ENCODE data around the gene ITGBL1. TPM values are rescaled to one million over a fixed set of nuclear protein-coding genes. Genes with fewer than 3 reads are reported as not detected.

The ITGBL1 gene
- polyA plus RNA-seq, 3 donors, result not detected

DNA sequence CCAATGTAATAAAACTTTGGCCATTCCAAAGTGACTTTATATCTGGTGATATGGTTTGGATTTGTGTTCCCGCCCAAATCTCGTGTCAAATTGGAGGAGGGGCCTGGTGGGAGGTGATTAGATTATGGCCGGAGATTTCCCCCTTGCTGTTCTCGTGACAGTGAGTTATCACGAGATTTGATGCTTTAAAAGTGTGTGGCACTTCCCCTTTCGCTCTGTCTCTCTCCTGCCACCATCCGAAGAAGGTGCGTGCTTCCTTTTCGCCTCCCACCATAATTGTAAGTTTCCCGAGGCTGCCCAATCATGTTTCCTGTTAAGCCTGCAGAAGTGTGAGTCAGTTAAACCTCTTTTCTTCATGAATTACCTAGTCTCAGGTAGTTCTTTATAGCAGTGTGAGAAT is 26.9 kb upstream of the ITGBL1 start:
- Mint-ChIP-seq H3K9me3 (peaks cover 0 to 3% (median 2%) of the 10 kb centered on the region in 7 donors), H3K27me3 (ENCODE audit: low read depth in 3 of 3) (no peaks in the 10 kb centered on the region), H3K27ac (no peak overlapping the region), H3K4me1 (no peaks in the 10 kb centered on the region), H3K36me3 (no peaks in the 10 kb centered on the region), H3K4me3 (no peak overlapping the region)
- Histone ChIP-seq H3K4me1 (ENCODE audit: control insufficient read depth in 1 of 2, insufficient read depth in 2 of 2, low read length in 2 of 2) (no peaks in the 10 kb centered on the region), H3K79me2 (ENCODE audit: insufficient read depth, low read length) (no peaks in the 10 kb centered on the region), H4K20me1 (ENCODE audit: insufficient read depth, low read length) (no peaks in the 10 kb centered on the region), H3K9ac (ENCODE audit: insufficient read depth, low read length, poor library complexity, severe bottlenecking) (no peak overlapping the region), H3K4me3 (replicated peaks in 1 of 3; ENCODE audit: low read depth in 2 of 3, low read length in 3 of 3) (no peak overlapping the region), H3K4me2 (replicated peaks; ENCODE audit: extremely low read depth, low read length, poor library complexity, severe bottlenecking) (no peak overlapping the region), H3K27me3 (ENCODE audit: control insufficient read depth in 2 of 2, insufficient read depth in 2 of 2, low read length in 2 of 2) (no peaks in the 10 kb centered on the region), H2AFZ (ENCODE audit: insufficient read depth, low read depth, low read length, poor library complexity, severe bottlenecking) (no peak overlapping the region), H3K36me3 (replicated peaks in 1 of 2; ENCODE audit: control insufficient read depth in 1 of 2, insufficient read depth in 2 of 2, low read length in 2 of 2) (no peaks in the 10 kb centered on the region), H3K27ac (ENCODE audit: low read depth in 1 of 2, low read length in 2 of 2) (no peak overlapping the region), H3K9me3 (replicated peaks in 1 of 2; ENCODE audit: control insufficient read depth in 1 of 2, insufficient read depth in 1 of 2, low read length in 2 of 2) (no peaks in the 10 kb centered on the region)
- TF ChIP-seq, protein P1, sequence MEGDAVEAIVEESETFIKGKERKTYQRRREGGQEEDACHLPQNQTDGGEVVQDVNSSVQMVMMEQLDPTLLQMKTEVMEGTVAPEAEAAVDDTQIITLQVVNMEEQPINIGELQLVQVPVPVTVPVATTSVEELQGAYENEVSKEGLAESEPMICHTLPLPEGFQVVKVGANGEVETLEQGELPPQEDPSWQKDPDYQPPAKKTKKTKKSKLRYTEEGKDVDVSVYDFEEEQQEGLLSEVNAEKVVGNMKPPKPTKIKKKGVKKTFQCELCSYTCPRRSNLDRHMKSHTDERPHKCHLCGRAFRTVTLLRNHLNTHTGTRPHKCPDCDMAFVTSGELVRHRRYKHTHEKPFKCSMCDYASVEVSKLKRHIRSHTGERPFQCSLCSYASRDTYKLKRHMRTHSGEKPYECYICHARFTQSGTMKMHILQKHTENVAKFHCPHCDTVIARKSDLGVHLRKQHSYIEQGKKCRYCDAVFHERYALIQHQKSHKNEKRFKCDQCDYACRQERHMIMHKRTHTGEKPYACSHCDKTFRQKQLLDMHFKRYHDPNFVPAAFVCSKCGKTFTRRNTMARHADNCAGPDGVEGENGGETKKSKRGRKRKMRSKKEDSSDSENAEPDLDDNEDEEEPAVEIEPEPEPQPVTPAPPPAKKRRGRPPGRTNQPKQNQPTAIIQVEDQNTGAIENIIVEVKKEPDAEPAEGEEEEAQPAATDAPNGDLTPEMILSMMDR (IDR thresholded peaks at IDR 0.05), result no peak
- 86% methylated on average over 6 of the region's 10 CpGs for WGBS (ENCODE audit: insufficient coverage)
- intact Hi-C loops (cut with micrococcal nuclease), result no loop called here
- DNase-seq, result no peak

GRCh38 chr13:101429733-101430132 is 22.7 kb upstream of the ITGBL1 start:
- intact Hi-C loops (cut with micrococcal nuclease), result no loop called here
- H3K9ac ChIP-seq (ENCODE audit: insufficient read depth, low read length, poor library complexity, severe bottlenecking), result no peak overlapping the region
- no peak overlapping the region for H3K27ac ChIP-seq (ENCODE audit: low read depth in 1 of 2, low read length in 2 of 2)
- H3K4me3 Mint-ChIP-seq, result no peak overlapping the region
- DNase-seq, result no peak
- no peaks in the 10 kb centered on the region for H3K36me3 ChIP-seq (replicated peaks in 1 of 2; ENCODE audit: control insufficient read depth in 1 of 2, insufficient read depth in 2 of 2, low read length in 2 of 2)
- H3K9me3 Mint-ChIP-seq, result peaks cover 0 to 3% (median 2%) of the 10 kb centered on the region in 7 donors
- no peaks in the 10 kb centered on the region for H3K4me1 Mint-ChIP-seq
- H3K4me3 ChIP-seq (replicated peaks in 1 of 3; ENCODE audit: low read depth in 2 of 3, low read length in 3 of 3), result no peak overlapping the region
- 80% methylated on average over 1 of the region's 3 CpGs for WGBS (ENCODE audit: insufficient coverage)
- no peaks in the 10 kb centered on the region for H3K9me3 ChIP-seq (replicated peaks in 1 of 2; ENCODE audit: control insufficient read depth in 1 of 2, insufficient read depth in 1 of 2, low read length in 2 of 2)
- no peaks in the 10 kb centered on the region for H3K4me1 ChIP-seq (ENCODE audit: control insufficient read depth in 1 of 2, insufficient read depth in 2 of 2, low read length in 2 of 2)
- no peaks in the 10 kb centered on the region for H3K27me3 ChIP-seq (ENCODE audit: control insufficient read depth in 2 of 2, insufficient read depth in 2 of 2, low read length in 2 of 2)
- TF ChIP-seq, protein P1 (IDR thresholded peaks at IDR 0.05), result no peak
- no peaks in the 10 kb centered on the region for H3K27me3 Mint-ChIP-seq (ENCODE audit: low read depth in 3 of 3)
- H3K27ac Mint-ChIP-seq, result no peak overlapping the region
- no peak overlapping the region for H3K4me2 ChIP-seq (replicated peaks; ENCODE audit: extremely low read depth, low read length, poor library complexity, severe bottlenecking)
- H2AFZ ChIP-seq (ENCODE audit: insufficient read depth, low read depth, low read length, poor library complexity, severe bottlenecking), result no peak overlapping the region
- no peaks in the 10 kb centered on the region for H4K20me1 ChIP-seq (ENCODE audit: insufficient read depth, low read length)
- no peaks in the 10 kb centered on the region for H3K36me3 Mint-ChIP-seq
- H3K79me2 ChIP-seq (ENCODE audit: insufficient read depth, low read length), result no peaks in the 10 kb centered on the region

Measured in CD14-positive monocyte (primary cell).